ENCODE data around the gene RBP3.

GRCh38 chr10:47332371-47332770 is 15.8 kb upstream of the RBP3 start:
- TF ChIP-seq CTCF (IDR thresholded peaks at IDR 0.05; ENCODE audit: low read depth, low read length, missing input control) (no peak), MAX (IDR thresholded peaks at IDR 0.05) (no peak), REST (IDR thresholded peaks at IDR 0.05) (no peak)
